Muscle layer of colon (tissue), 2 donors: ENCODE measurements around the gene SGTB.

ENCODE experiments used
- H3K27ac ChIP-seq: one replicate; pipeline ENCODE4 v1.7.0; 2013; ENCODE audit warnings: low read depth, mild to moderate bottlenecking, low read length, moderate library complexity
- H3K27me3 ChIP-seq, 2 donors: one replicate each; pipeline ENCODE4 v1.7.0; 2013; ENCODE audit warnings: low read length in 2 of 2, mild to moderate bottlenecking in 2 of 2; ENCODE audit not compliant: insufficient read depth in 2 of 2, control insufficient read depth in 1 of 2
- H3K36me3 ChIP-seq: one replicate; pipeline ENCODE4 v1.7.0; 2013; ENCODE audit warnings: mild to moderate bottlenecking, low read length; ENCODE audit not compliant: insufficient read depth
- H3K4me1 ChIP-seq: one replicate; pipeline ENCODE4 v1.7.0; 2013; ENCODE audit warnings: mild to moderate bottlenecking, low read length; ENCODE audit not compliant: insufficient read depth
- H3K4me3 ChIP-seq, 2 donors: one replicate each; pipeline ENCODE4 v1.7.0; 2013; ENCODE audit warnings: low read length in 2 of 2, low read depth in 1 of 2, mild to moderate bottlenecking in 1 of 2, moderate library complexity in 1 of 2
- H3K9ac ChIP-seq: one replicate; pipeline ENCODE4 v1.7.0; 2013; ENCODE audit warnings: low read length
- H3K9me3 ChIP-seq: one replicate; pipeline ENCODE4 v1.7.0; 2013; ENCODE audit warnings: mild to moderate bottlenecking, low read length
- donor health status: abdominal sarcoma.
- donor health status: Adenocarcinoma of cecum.

Gene SGTB

GRCh38 chr5:65721720-65722574 is at the start of gene SGTB, which contains the start of gene NLN:
SGTB (minus strand) TSS chr5:65722109; CDS start chr5:65720807, 1,302 bp downstream.
NLN (plus strand) TSS chr5:65722205; CDS start chr5:65722374, 169 bp downstream.
- no peaks in the 10 kb centered on the region for H3K9me3 ChIP-seq

GRCh38 chr5:65771266-65771665 is 49.4 kb upstream of the SGTB start:
- Histone ChIP-seq H3K36me3 (no peaks in the 10 kb centered on the region), H3K9ac (no peak overlapping the region), H3K9me3 (no peaks in the 10 kb centered on the region), H3K4me1 (no peaks in the 10 kb centered on the region), H3K27ac (no peak overlapping the region), H3K4me3 (no peak overlapping the region), H3K27me3 (no peaks in the 10 kb centered on the region)

More at GRCh38 chr5:65721720-65722574, at the start of gene SGTB, which contains the start of gene NLN:
- H3K27ac ChIP-seq = peak within 1 kb of the TSS; percentile 86
- peaks cover 15% of the 10 kb centered on the region for H3K4me1 ChIP-seq
- no peaks in the 10 kb centered on the region for H3K27me3 ChIP-seq
- H3K36me3 ChIP-seq = no peaks in the 10 kb centered on the region
- peak within 1 kb of the TSS; percentile 36 for H3K9ac ChIP-seq
- H3K4me3 ChIP-seq = peak within 1 kb of the TSS; percentile 89 to 98

GRCh38 chr5:65769539-65769938 is 47.6 kb upstream of the SGTB start:
- Histone ChIP-seq H3K9me3 (no peaks in the 10 kb centered on the region), H3K27me3 (no peaks in the 10 kb centered on the region), H3K36me3 (no peaks in the 10 kb centered on the region), H3K4me1 (no peaks in the 10 kb centered on the region), H3K27ac (no peak overlapping the region), H3K4me3 (no peak overlapping the region), H3K9ac (no peak overlapping the region)

- Histone ChIP-seq H3K9me3 (no peaks in the 10 kb centered on the region), H3K4me3 (no peak overlapping the region), H3K4me1 (no peaks in the 10 kb centered on the region), H3K27ac (no peak overlapping the region), H3K9ac (no peak overlapping the region), H3K36me3 (no peaks in the 10 kb centered on the region), H3K27me3 (no peaks in the 10 kb centered on the region)
Measured at GRCh38 chr5:65768723-65769346, 46.9 kb upstream of the SGTB start.

- Histone ChIP-seq H3K9ac (no peak overlapping the region), H3K4me1 (no peaks in the 10 kb centered on the region), H3K4me3 (no peak overlapping the region), H3K36me3 (no peaks in the 10 kb centered on the region), H3K9me3 (no peaks in the 10 kb centered on the region), H3K27ac (no peak overlapping the region), H3K27me3 (no peaks in the 10 kb centered on the region)
Measured at GRCh38 chr5:65767565-65767964, 45.7 kb upstream of the SGTB start.

GRCh38 chr5:65766781-65767180 is 44.9 kb upstream of the SGTB start:
- no peak overlapping the region for H3K27ac ChIP-seq
- H3K9ac ChIP-seq = no peak overlapping the region
- no peaks in the 10 kb centered on the region for H3K36me3 ChIP-seq
- no peak overlapping the region for H3K4me3 ChIP-seq
- H3K9me3 ChIP-seq = no peaks in the 10 kb centered on the region
- H3K4me1 ChIP-seq = no peaks in the 10 kb centered on the region
- no peaks in the 10 kb centered on the region for H3K27me3 ChIP-seq

- Histone ChIP-seq H3K4me3 (no peak overlapping the region), H3K27me3 (no peaks in the 10 kb centered on the region), H3K27ac (no peak overlapping the region), H3K36me3 (no peaks in the 10 kb centered on the region), H3K9ac (no peak overlapping the region), H3K4me1 (no peaks in the 10 kb centered on the region), H3K9me3 (no peaks in the 10 kb centered on the region)
Measured at GRCh38 chr5:65766175-65766574, 44.3 kb upstream of the SGTB start.

GRCh38 chr5:65765582-65765981 is 43.7 kb upstream of the SGTB start:
- no peak overlapping the region for H3K4me3 ChIP-seq
- H3K4me1 ChIP-seq = no peaks in the 10 kb centered on the region
- no peaks in the 10 kb centered on the region for H3K9me3 ChIP-seq
- no peaks in the 10 kb centered on the region for H3K27me3 ChIP-seq
- H3K9ac ChIP-seq = no peak overlapping the region
- no peaks in the 10 kb centered on the region for H3K36me3 ChIP-seq
- no peak overlapping the region for H3K27ac ChIP-seq

- H3K4me1 ChIP-seq = no peaks in the 10 kb centered on the region
- H3K9me3 ChIP-seq = no peaks in the 10 kb centered on the region
- no peak overlapping the region for H3K9ac ChIP-seq
- no peaks in the 10 kb centered on the region for H3K36me3 ChIP-seq
- no peaks in the 10 kb centered on the region for H3K27me3 ChIP-seq
- no peak overlapping the region for H3K27ac ChIP-seq
- no peak overlapping the region for H3K4me3 ChIP-seq
Measured at GRCh38 chr5:65762234-65762633, 40.3 kb upstream of the SGTB start.

GRCh38 chr5:65760504-65761275 is 38.8 kb upstream of the SGTB start:
- no peak overlapping the region for H3K27ac ChIP-seq
- H3K4me3 ChIP-seq = no peak overlapping the region
- no peaks in the 10 kb centered on the region for H3K36me3 ChIP-seq

GRCh38 chr5:65758546-65759144 is 36.7 kb upstream of the SGTB start:
- H3K27ac ChIP-seq = no peak overlapping the region
- H3K9ac ChIP-seq = no peak overlapping the region
- no peaks in the 10 kb centered on the region for H3K36me3 ChIP-seq
- no peaks in the 10 kb centered on the region for H3K9me3 ChIP-seq
- no peaks in the 10 kb centered on the region for H3K4me1 ChIP-seq
- H3K4me3 ChIP-seq = no peak overlapping the region
- H3K27me3 ChIP-seq = no peaks in the 10 kb centered on the region

More at GRCh38 chr5:65760504-65761275, 38.8 kb upstream of the SGTB start:
- Histone ChIP-seq H3K27me3 (no peaks in the 10 kb centered on the region), H3K9me3 (no peaks in the 10 kb centered on the region), H3K9ac (no peak overlapping the region), H3K4me1 (no peaks in the 10 kb centered on the region)
